ENCODE measurements around the gene PFDN2.
"Not testable (repeated sequence)": the region's sequence is repeated elsewhere in the genome, so short reads cannot be mapped to it uniquely, and the experiment has no call there.

Gene PFDN2

DNA sequence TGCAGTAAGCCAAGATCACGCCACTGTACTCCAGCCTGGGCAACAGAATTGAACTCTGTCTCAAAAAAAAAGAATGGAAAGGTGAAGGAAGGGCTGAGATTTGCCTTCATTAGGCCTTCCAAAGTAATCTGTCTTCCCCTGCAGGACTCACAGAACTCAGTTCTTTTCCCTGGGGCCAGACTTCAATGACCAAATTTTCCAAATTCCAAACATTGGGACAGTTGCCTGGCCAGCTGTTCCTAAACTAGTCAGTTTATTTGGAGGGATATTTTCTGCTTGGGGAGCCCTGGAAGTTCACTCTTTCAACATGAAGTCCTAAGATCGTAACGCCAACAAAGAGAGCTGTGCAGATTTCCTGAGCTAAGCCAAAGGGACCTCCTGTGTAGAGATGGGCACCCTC is 20.0 kb upstream of the PFDN2 start:
- DNase-seq = no peak

DNA sequence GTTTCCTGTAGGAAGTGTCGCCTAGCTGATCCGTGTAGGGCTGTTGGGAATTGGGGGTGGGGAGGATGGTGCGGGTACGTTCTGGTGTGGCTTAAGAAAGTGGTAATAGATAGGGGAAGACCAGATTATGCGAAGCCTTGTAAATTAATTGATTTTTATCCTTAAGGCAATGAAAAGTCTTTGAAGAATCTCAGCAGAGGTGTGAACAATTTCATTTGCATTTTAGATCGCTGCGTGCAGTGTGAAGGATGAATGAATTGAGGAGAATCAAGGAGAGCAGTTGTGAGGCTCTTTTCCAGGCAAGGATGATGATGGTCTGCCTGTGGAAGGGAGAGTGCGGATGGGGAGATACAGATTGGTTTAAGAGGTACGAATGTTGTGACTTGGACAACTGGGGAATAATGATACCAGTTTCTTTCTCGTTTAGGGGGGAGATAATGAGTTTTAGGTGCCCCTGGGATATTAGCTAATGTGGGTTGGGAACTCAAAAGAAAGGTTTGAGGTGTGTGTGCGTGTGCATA is 15.4 kb upstream of the PFDN2 start:
- no peak for DNase-seq

DNA sequence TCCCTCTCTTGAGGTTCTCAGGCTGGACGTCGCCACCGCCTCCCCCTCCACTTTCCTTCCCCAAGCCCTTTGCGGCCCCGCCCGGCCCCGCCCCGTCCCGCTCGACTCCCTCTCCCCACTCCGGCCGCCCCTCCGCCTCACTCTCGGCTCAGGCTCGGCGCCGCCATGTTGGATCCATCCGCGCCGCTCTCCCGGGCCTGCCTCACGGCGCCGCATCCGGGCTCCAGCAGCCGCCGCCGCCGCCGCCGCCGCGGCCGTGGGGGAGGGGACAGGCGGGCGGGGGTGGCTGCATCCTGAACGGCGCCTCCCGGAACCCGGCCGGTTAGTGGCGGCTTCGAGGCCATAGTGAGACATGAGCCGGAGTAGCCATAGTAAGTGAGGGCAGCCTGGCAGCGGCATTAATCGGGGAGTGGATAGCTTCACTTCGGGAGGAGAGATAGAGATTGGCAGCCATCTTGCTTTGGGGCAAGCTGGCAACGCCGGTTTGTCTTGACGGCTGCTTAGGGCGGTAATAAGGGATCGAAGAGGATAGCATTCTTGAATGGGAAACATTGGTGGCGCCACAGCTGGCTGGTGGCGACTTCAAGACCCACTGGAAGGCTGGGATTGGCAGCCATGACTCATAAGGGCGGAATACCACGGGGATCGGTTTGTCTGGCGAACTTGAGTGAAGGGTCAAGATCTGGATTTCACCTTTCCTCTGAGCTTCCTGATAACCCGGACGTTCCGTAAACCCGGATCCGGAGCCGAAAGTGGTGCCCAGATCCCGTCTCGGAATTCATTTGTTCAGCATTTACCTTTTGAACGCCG is 14.8 kb upstream of the PFDN2 start, which contains the start of gene DEDD:
Gene DEDD (minus strand): TSS at position 258 of the 810 bp plus-strand sequence. CDS start 8,205 bp downstream, outside the sequence.
- DNase-seq = peak; percentile 90

DNA sequence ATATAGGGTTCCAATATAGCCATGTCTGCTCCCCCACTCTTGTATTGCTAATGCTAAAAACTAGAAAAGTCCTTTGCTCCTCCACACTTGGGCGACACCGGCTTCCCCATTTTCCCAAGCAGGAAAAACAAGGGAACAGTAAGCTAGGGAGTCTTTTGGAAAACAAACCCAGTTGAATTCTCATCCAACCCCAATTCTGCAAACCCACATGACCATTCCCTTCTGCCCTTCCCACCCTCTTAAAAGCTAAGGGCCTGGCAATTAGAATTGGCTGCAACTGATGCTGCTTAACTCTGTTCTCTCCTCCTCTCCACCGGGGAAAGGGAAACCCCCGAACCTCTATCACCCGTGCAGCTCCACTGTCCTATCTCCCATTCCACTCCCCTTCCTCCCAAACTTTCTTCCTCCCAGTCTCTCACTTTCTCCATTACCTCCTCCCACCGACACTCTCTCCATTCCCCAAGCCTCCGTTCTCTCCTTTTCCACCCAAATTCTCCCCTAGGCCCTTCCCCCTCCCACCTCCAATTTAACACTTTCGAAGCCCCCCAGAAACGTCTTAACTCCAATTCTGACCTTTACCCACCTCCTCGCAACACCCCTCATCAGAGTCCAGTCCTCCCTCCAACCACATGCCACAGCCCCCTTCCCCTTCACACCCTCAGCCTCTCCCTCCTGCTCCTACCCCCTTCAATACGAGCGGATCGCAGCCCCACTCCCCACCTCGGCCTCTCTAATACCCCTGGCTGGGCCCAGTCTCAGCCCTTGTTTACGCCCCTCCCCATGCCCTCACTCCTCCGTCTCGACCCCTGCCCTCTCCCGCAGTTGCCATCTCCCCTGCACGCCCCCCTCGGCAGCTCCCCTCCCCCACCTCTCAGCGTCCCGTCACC is 13.9 kb upstream of the PFDN2 start:
- no peak for DNase-seq

DNA sequence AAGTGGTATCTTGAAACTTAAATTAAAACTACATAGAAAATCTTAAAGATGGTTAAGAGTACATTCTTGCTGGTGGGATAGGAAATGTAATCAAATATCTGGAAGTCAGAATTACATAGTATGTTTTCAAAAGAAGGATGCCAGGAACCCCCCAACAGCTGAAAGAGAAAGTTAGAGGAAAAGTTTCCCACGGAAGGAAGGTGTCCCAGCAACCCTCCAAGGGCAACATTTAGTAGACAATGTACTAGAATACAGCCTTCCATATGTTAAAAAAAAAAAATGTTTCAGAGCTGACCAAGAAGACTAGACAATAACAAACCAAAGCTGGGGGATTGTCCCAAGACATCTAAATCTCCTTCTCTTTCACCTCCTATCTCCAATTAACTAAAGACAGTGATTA is 12.4 kb upstream of the PFDN2 start:
- DNase-seq = no peak

DNA sequence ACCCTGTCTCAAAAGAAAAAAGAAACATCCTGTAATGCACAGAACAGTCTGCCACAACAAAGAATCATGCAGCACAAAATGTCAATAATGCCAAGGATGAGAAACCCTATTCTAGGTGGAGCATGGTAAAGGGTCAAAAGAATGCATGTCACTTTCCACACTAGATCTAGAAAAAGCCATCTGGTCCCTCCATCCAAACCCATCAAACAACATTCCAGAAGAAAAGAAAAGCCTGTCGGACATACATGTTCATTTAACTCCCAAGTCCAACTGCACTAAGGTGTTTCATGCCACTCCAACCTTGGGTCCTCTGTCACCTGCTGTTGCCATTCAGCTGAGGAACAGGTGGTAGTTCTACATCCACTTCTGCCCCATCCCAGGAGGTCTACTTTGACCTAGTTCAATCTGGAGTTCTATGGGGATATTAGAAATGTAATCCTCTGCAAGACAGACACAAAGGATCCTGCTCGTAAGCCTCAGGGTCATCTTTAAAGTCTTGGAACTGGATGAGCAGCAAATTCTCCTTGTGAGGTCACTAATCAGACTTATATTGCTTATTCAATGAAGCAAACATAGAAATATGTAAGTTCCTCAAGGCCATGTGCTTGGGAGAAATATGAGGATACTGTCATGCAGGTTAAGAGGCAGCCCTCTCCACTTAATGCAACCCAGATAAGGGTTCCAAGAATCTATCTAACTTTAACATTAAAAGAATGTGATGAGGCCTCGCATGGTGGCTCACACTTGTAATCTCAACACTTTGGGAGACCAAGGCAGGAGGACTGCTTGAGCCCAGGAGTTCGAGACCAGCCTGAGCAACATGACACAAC is 11.0 kb upstream of the PFDN2 start:
- no peak for DNase-seq

DNA sequence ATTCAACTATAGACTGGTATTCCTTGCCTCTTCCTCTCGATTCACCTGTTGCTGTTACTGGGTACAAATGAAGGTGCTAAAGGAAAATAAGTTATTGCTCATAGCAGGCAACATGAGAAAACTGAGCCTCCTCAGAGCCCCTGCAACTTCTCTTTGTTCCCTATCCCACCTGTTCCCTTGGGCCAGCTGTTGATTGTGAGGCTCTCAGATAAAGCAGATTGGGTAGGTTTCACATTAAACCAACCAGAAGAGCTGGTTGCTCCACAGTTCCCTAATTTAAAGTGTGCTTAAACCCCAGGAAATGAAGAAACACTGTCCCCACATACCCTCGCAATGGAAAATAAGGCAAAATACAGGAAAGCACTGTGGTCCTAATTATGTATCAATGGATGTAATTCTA is 9.8 kb upstream of the PFDN2 start:
- no peak for DNase-seq

DNA sequence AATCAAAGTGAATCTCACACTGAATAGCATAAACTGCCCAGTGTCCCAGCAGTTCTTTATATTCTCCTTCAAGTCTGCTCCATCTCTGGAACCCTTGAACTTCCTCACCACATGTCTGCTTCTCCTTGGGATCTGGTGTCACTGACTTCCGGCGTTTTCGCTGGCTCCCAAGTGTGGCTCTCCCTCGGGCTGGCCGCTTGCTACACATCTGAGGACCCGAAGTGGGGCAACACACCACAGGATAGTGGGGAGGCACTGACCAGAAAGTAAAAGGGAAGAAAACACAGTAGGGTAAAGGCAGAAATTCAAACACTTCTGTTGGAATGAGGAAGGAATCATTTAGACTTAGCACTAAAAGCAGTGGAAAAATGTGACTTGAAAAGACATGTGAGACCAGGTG is 5.1 kb upstream of the PFDN2 start:
- DNase-seq = no peak

DNA sequence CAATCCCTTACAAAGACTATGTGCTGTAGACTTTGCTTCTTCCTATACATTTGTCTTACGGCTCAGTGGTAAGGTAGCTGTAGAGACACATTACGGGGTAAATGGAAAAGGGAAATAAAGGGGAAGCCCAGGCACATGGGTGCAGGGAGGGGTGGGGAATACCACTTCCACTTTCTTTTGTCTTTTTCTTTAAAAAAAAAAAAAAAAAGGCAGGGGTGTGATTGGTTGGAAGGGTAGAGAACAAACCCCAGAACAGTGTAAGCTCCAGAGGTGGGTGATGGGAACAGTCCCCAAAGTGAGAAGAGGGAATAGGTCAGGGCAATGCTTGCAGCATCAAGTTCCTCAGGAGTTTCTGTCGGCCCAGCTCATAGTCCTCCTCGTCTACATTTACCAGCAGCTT is 4.0 kb upstream of the PFDN2 start:
- no peak for DNase-seq

DNA sequence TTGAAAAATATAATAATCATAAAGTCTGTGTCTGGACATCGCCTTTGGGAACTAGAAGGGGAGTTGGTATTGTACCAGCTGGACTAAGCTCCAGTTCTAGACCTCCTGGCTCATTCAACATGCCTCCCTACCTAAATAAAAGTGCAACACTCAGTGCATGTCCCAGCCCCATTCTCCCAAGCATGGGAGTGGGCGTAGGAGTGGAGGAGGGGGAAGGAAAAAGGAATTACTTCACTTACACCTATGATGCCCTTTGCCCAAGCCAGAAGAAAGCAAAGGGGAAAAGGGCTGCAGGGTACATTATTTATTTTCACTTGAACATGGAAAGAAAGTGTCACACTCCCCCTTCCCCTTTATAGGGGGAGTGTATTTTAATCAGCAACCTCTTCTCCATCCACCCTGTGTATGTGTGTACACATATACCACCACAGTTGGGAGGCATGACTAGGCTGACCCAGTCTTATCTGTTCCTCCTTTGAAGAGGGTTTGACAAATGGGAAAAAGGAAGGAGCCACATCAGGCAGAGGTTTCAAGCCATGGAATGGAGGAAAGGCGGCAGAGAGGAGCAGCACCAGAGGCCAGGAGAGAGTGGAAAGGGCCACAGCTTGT is 3.3 kb upstream of the PFDN2 start:
- DNase-seq = no peak

DNA sequence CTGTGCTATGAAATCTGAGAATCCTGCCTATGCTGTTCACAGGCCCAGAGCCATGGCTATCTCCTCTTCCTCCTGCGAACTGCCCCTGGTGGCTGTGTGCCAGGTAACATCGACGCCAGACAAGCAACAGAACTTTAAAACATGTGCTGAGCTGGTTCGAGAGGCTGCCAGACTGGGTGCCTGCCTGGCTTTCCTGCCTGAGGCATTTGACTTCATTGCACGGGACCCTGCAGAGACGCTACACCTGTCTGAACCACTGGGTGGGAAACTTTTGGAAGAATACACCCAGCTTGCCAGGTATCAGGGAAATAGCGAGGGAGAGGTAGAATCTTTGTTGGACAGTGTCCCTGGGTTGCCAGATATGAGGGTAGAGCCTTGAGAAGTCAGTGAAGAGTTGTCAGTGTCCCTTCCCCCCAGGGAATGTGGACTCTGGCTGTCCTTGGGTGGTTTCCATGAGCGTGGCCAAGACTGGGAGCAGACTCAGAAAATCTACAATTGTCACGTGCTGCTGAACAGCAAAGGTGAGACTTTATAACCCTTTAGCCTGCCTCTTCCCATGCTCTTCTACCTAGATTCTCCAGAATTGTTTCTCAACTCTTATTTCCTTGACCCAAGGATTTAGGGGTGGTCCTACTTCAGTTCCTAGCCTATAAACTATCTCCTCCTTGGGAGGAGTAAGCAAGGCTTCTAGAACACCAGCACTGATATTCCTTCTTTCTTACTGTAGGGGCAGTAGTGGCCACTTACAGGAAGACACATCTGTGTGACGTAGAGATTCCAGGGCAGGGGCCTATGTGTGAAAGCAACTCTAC is 1.5 kb upstream of the PFDN2 start:
- DNase-seq = peak; percentile 72

DNA sequence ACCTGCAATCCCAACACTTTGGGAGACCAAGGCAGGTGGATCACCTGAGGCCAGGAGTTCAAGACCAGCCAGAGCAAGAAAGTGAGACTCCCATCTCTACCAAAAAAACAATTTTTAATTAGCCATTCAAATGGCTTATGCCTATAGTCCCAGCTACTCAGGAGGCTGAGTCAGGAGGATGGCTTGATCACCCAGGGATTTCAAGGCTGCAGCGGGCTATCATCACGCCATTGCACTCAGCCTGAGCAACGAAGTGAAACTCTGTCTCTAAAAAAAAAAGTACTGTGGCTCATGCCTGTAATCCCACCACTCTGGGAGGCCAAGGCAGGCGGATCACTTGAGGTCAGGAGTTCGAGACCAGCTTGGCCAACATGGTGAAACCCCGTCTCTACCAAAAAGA is 1.9 kb downstream of the PFDN2 start:
- DNase-seq = not testable (repeated sequence)

DNA sequence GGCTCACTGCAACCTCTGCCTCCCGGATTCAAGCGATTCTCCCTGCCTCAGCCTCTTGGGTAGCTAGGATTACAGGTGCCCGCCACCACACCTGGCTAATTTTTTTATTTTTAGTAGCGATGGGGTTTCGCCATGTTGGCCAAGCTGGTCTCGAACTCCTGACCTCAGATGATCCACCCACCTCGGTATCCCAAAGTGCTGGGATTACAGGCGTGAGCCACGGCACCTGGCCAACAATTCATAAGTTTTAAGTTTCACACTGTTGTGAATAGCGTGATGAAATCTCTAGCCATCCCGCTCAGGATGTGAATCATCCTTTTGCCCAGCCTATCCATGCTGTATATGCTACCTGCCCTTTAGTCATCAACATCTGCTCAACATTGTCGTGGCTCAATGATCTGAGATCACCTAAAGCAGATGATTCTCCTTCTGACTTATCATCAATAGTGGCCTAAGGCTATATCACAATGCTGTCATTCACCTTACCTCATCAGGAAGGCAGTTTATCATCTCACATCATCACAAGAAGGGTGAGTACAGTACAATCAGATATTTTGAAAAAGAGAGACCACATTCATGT is 2.6 kb downstream of the PFDN2 start:
- DNase-seq = peak; percentile 62

DNA sequence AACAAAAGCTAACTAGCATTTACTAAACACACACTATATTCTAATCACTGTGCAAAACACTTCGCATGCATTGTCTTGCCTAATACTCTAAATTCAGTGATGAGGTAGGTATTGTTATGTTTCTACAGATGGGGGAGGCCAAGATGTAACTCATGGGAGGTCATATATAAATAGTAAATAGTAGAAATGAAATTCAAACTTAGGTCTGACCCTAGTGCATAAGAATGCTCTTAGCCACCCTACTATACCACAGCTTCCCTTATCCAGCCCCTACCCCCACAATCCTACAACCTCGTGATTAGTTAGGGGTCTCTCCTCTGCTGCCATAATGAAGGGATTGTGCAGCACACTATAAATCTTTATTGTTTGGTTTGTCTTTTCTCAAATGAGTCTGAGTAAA is 3.3 kb downstream of the PFDN2 start:
- DNase-seq = no peak

DNA sequence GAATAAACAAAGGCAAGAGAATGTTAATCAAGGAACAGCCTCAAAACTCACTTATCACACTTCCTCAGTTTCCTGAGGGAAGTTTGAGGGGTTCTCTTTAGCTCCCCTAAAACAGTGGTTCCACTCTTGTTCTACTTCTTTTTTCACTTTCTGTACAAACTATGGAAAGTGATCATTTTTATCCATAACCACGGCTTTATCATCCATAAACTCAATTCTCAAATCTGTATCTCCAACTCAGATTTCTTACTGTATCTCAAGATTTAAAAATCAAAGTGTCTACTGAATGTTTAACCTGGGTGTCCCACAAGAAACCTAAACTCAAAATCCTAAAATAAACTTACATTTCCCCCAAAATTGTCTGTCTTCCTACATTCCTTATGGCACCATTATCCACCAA is 3.9 kb downstream of the PFDN2 start:
- DNase-seq = no peak

DNA sequence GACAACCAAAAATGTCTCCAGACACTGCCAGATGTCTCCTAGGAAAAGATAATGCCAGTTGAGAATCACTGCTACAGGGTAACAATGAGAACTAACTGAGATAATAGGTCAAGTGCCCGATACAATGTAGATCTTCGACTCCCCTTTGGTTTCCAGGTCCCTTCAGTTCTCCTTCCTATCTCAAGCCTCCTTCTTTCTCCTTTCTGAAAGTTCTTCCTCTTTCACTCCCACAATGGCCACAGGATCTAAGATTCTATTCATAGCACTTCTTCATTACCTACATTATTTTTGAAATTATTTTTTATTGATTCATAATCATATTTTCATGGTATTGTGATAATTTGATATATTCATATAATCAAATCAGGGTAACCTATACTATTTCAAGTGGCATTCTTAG is 6.3 kb downstream of the PFDN2 start:
- no peak for DNase-seq

DNA sequence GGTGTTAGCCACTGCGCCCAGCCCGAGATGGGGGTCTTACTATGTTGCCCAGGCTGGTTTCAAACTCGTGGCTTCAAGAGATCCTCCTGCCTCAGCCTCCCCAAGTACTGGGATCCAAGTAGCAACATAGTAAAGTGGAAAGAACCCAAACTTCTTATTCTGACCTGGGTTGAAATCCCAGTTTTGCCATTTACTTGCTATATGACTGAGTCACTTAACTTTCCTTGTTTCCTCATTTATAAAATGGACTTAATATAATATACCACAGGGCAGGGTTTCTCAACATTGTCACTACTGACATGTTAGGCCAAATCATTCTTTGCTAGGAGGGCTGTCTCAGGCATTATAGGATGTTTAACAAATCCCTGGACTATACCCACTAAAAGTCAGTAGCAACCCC is 6.7 kb downstream of the PFDN2 start:
- no peak for DNase-seq

DNA sequence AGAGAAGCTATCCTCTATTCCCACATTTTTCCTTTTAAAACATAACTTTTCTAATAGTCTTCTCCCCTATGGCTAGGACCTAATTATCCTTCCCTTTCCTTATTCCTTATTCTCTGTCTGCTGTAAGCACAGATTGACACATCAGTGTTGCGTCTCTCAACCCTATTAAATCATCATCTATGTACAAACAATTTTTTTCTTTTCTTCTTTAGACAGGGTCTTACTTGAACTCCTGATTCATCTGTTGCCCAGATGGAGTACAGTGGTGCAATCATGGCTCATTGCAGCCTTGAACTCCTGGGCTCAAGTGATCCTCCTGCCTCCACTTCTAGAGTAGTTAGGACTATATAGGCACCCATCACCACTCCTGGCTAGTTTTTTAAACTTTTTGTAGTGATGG is 11.4 kb downstream of the PFDN2 start:
- DNase-seq = no peak

DNA sequence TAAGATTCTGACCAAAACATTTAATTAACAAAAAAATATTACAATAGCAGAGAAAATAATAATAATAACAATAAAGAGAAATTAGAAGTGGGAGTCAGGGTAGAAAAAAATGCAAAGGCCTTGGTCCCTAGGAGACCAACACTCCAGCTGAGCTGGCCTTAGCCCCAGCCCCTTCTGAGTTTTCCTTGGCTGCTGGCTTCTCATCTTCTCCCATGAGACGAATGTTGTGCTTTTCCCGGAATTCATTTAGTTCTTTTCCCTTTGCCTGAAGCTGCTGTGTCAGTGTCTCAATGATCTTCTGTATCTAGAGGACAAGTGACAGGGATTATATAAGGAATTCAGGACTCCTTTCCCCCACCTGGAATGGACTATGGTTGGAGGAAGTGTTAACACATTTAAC is 17.3 kb downstream of the PFDN2 start:
- peak; percentile 1 for DNase-seq

DNA sequence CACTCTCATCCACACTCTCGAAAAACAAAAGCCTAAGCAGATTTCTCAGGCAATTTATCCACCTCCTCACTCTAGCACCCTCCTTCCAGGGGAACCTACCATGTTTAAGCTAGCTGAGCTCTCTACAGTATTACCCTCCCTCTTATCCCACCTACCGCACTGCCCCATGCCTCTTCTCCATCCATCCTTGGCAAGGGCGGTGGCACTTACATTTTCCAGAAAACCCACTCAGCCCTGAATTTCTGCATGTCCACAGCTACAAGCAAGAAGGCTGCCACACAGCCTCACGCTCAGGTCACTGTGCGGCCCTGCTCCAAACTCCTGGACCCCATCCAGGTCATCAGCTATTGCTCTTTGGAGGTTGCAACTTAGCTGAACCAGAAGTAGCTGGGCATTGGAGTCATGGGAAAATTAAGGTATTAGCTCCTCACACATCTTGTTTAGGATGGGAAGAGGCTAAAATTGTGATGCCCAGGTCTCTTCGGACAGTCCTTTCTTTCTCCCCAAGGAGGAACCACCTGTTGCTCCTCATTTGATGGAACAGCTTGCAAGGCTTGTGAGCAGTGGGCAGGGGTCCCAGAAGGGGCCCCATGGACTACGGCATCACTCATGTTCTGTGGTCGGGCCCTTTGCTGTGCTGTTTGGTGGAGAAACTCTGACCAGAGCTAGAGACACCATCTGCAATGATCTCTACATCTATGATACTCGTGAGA is 18.6 kb downstream of the PFDN2 start:
- peak; percentile 21 for DNase-seq
